Keratinocyte (primary cell): ENCODE results near the gene NEK10.
A peak's percentile ranks its signal among the peaks of the same experiment; 100 is the strongest.

Experiments
- EZH2 ChIP-seq: IDR thresholded peaks from one replicate; pipeline ENCODE4 v1.6.1; 2012; ENCODE audit warnings: inconsistent platforms, mild to moderate bottlenecking, low read length, moderate library complexity
- TF ChIP-seq, protein P1 (sequence below), 3 experiments: IDR thresholded peaks in 1 of 3; conservative IDR thresholded peaks in 1 of 3; optimal IDR thresholded peaks in 1 of 3; 2 replicates in 2 of 3; 3 replicates in 1 of 3; pipeline versions ENCODE3 to v1.5.1; 2011; ENCODE audit warnings: low read length in 3 of 3, mild to moderate bottlenecking in 3 of 3, moderate library complexity in 2 of 3, control low read depth in 1 of 3, inconsistent platforms in 1 of 3; ENCODE audit not compliant: insufficient read depth in 2 of 3; ENCODE audit errors: extremely low read depth in 1 of 3

DNA sequence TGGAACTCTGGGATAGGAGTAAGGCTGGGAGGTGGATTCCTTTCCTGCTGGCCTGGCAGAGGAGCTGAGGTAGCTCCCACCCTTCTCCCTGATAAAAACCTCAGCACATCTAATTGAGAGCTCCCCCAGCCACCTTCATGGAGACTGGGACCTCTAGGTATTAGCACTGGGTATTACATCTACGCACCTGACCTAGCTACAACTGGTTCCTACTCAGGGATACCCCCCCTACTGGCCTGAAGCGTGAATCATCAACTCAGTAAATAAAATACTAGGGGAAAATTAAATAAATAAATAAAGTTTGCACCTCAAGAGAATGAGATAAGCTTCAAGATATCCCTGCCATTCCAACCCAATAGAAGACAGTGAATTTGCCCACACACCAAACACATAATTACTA is 140.4 kb downstream of the NEK10 start:
- TF ChIP-seq, protein P1, sequence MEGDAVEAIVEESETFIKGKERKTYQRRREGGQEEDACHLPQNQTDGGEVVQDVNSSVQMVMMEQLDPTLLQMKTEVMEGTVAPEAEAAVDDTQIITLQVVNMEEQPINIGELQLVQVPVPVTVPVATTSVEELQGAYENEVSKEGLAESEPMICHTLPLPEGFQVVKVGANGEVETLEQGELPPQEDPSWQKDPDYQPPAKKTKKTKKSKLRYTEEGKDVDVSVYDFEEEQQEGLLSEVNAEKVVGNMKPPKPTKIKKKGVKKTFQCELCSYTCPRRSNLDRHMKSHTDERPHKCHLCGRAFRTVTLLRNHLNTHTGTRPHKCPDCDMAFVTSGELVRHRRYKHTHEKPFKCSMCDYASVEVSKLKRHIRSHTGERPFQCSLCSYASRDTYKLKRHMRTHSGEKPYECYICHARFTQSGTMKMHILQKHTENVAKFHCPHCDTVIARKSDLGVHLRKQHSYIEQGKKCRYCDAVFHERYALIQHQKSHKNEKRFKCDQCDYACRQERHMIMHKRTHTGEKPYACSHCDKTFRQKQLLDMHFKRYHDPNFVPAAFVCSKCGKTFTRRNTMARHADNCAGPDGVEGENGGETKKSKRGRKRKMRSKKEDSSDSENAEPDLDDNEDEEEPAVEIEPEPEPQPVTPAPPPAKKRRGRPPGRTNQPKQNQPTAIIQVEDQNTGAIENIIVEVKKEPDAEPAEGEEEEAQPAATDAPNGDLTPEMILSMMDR (optimal IDR thresholded peaks at IDR 0.05 in 1 of 3, IDR thresholded peaks at IDR 0.05 in 1 of 3, conservative IDR thresholded peaks at IDR 0.05 in 1 of 3; ENCODE audit: extremely low read depth in 1 of 3, insufficient read depth in 2 of 3, low read length in 3 of 3), result peak in 2 of 3 experiments; percentile 10 to 19
- no peak for TF ChIP-seq EZH2
